SKM-1 (cell line): ENCODE measurements around the gene ZNF580.
A peak's percentile ranks its signal among the peaks of the same experiment; 100 is the strongest.

Source experiments
- DNase-seq: peaks from one replicate; lab custom pipeline; 2025; ENCODE audit not compliant: unreplicated experiment; lab: John Stamatoyannopoulos, UW

The ZNF580 gene

DNA sequence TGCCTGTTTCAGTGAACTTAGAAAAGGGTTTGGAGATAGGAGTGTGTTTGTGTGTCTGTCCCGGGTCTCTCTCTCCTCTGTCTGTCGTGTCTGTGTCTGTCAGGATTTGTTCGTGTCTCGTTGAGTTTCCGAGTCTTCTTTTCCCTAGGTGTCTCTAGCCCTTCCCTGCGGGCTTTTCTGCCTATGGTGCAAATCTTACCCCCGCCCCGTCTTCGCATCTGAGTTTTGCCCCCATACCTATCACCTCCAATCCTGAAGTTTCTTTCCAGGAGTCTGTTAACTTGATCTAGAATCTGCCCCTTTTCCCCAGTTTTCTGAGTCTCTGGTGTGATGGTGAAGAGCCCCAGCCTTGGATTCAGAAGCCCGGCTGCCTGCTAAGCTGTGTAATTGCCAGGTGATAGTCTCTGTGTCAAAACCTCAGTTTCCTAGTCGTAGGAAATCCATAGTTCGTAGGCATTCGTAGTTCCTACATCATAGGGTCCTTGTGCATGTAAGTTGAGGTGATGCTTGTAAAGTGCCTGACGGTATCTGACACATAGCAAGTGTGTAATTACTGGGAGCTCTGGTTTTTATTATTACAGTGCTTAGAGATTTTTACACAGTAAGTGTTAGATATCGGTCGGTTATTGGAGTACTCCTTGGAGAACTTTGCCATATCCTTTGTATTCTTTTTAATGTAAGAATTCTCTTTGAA lies 35.0 kb downstream of the ZNF580 start:
- no peak for DNase-seq

DNA sequence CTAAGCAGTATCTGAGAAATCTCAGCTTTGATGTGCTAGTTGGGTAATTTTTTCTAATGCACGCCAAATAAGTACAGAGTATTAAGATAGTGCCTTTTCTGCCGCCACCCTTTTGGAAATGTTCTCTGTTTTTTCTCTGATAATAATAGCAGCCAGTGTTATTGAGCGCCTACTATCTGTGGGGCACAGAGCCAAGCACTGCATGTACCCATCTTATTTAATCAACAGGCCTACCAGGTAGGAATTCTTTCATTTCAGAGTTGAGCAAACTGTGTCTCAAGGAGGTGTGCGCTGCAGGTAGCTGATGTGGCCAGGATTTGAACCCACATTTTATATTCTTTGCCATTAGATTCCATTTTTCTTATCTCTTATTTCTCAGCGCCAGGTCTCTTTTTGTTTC lies 35.6 kb downstream of the ZNF580 start:
- DNase-seq: no peak

DNA sequence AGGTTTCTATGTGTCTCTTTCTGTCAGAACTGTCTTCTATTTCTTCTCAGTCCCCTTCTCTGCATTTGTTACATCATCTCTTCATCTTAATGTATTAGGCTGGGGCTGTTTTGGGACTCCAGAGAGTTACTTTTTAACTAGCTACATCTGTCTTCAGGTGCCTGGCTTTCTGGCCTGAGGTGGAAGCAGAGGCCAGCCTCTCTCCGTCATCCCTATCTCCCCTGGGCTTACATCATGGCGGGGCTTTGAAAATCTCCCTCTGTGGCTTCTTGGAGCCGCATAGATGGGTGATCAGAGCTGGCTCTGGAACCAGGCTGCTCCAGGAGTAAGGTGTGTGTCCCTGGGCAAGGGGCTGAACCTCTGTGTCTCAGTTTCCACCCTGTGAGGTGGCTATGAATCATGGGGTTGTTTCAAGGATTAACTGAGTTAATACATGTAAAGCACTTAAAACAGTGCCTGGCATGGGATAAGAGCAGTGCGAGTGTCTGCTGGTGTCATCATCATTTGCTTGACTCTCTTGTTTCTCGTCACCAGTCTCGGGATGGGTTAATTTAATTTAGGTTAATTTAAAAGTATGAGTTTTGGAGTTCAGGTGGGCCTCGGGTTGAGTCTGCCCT lies 36.2 kb downstream of the ZNF580 start:
- no peak for DNase-seq

DNA sequence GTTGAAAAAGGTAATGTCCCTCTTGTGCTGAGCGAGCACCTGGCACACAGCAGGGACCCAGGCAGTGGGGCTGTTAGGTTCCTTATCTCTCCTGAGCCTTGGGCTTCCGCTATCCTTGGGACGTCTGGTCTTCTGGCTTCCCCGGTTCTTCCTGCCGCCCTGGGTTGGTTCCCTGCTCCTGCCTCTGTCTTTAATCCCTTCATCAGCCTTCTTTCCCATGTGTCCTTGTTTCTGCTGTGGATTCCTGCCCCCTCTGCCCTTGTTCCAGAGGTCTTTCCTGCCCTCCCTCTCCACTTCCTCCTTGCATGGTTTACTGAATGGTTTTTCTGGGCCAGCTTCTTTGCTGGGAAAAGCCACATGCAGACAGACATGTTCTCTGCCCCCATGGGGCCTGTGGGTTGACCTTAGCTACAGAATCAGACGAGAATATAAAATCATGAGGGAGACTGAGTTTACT lies 36.8 kb downstream of the ZNF580 start:
- DNase-seq: no peak

DNA sequence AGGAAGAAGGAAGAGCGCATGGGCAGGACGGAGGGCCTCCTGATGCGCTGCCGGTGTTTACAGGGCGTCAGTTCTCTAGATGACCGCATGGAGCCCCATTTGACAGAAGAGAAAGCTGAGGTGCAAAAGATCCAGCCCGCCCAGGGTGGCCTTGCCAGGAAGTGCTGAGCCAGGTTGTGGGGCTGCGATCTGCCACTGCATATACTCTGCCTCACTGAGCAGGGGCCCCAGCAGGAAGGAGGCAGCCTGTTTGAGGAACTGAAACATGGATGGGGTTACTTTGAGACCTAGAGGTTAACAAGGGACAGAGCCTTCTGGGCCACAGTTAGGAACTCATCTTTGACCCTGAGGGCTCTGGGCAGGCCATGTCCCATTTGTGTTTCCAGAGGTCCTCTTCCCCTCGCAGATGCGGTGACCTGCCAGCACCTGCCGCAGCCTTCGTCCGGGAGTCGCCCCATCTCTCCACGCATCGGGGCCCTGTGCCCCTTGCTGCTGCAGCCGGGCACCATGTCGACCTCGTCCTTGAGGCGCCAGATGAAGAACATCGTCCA lies 37.4 kb downstream of the ZNF580 start:
- peak; percentile 41 for DNase-seq

DNA sequence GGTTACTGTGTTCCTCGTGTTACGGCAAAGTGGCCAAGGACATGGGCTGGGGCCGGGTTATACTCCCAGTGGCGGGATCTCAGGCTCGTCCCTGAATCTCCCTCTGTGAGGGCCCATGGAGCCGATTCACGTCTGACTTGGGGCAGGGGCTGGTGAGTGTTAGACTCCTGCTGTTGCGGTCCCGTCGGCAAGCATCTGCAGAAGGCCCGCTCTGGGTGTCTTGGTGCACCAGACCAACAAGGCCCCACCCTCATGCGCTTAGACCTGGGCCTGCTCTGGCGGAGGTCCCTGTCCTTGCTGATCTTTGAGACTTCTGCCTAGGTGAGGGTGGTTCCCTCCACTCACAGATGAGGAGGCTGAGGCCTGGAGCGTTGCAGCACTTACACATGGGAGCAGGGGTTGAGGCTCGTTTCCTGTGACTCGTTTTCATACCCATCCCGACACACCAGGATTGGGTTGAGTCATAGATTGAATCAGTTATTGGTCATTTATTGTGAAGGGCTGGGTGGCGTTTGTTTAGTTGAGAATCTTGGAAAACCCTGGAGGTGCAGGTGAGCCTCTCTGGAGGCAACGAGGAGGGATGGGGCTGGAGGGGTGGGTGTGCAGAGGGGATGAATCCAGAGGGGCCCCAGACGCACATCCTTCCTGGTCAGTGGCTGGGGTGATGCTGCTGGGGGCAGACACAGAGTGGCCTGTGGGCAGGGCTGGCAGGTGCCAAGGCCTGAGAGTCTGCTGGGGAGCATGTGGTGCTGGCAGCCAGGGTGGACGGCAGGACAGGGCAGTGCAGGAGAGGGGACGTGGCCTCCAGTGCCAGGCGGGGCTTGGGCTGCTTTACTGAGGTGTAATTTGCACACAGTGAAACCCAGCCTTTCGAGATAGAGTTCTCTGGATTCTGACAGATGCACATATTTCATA lies 38.8 kb downstream of the ZNF580 start:
- DNase-seq: no peak

DNA sequence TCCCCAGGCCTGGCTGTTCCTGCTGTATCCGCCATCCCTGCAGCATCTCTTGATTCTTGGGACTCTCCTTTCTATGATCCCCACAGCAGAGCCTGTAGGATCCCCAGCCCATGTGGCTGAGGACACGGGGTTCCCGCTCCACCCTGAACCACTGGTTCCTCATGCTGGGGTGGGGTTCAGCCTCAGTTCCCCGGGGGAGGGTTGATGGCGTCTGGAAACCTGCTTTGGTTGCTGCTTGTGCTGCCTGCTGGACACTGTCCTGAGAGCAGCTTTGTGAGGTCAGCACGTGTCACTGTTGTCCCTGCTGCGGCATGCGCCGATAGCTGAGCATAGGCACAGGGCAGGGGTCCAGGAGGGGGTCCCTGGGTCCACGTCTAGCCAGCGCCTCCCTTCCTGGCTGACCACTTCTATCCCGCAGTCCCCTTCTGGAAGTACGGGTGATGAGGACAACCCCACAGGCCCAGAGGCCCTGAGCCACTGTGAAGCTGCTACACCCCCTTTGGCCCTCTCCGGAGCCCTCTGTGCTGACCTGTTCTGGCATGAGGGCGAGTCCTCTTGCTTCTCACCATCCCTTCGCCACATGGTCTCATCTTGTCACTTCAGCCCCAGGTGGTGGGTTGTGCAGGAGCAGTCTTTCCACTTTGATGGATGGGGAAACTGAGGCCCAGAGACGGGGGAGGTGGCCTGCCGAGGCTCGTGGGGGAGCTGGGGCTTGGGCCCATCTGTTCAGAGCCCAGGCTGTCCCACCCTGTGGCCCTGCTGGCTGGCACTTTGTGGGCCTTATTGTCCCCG lies 39.7 kb downstream of the ZNF580 start:
- no peak for DNase-seq

DNA sequence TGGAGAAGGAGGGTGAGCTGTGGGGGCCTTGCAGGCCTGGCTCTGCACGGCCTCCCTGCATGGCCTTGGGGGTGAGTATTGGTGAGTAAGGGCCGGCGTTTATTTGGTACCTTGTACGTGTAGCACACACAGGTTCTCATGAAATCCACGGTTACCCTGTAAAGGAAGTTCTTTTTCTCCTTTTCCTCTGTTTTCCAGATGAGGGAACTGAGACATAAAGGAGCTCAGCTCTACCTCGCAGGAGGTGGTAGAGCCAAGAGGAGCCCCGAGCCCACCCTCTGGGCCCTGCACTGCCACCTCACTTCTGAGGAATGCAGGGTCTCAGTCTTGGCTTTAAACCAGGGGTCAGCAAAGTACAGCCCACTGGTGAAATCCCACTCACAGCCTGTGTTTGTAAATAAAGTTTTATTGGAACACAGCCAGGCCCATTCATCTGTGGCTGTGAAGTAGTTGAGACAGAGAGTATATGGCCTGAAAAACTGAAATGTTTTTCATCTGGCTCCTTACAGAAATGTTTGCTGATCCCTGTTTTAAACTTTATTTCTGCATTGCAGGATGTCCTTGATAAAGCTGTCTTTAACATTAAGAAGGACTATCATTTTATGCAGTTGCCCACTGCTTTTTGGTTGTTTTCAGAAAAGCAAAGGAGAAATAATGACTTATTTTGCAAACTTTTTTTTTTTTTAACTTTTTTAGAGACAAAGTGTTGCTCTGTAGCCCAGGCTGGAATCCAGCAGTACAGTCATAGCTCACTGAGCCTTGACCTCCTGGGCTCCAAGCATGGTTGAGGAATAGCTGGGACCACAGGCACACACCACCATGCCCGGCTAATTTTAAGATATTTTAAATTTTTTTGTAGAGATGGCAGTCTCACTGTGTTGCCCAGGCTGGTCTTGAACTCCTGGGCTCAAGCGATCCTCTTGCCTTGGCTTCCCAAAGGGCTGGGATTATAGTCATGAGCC lies 40.6 kb downstream of the ZNF580 start:
- DNase-seq: no peak

DNA sequence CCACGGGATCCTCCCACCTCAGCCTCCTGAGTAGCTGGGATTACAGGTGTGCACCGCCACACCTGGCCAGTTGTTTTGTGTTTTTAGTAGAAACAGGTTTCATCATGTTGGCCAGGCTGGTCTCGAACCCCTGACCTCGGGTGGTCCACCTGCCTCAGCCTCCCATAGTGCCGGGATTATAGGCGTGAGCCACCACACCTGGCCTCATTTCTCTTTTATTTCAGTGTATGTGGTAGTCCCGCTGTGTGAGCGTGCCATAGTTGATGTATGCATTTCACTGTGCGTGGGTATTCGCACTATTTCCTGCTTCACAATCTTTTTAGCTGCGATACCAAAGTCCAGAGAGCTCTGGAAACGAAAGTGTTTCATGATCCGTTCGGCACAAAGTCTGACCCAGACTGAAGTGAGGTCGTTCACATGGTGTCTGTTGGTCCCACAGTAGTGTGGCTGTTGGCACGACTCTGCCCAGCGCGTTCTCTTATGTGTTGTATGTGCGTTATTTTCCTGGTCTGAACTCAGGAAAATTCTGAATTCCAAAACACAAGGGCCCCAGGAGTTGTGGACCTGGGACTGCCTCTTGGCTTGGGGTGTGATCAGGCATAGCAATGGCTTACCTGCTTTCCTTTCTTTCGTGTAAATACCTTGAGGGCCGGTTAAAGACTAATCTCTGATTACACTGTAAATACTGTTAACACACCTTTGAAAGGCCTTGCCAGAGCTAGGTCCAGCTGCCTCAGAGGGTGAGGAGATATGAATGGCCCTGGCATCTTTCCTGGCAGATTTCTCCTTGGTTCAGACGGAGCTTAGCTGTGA lies 42.9 kb downstream of the ZNF580 start:
- no peak for DNase-seq

DNA sequence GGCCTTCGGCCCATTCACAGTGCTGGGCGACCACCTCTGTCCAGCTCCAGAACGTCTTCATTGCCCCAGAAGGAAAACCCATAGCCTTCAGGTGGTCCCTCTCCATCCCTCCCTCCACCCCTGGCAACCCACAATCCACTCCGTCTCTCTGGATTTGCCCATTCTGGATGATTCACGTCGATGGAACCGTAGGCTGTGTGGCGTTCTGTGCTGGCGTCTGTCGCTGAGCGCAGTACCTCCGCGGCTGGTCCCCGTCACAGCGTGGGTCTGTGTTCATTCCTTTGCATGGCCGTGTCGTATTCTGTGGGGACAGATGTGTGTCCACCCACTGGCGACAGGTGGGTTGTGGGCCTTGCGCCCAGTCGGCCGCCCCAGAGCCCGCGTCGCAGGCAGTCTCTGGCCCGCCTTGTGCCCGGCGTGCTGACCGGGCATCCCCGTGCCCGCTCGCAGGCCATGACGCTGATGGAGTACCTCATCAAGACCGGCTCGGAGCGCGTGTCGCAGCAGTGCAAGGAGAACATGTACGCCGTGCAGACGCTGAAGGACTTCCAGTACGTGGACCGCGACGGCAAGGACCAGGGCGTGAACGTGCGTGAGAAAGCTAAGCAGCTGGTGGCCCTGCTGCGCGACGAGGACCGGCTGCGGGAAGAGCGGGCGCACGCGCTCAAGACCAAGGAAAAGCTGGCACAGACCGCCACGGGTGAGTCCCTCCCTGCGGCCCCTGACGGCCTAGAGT lies 44.3 kb downstream of the ZNF580 start:
- no peak for DNase-seq

DNA sequence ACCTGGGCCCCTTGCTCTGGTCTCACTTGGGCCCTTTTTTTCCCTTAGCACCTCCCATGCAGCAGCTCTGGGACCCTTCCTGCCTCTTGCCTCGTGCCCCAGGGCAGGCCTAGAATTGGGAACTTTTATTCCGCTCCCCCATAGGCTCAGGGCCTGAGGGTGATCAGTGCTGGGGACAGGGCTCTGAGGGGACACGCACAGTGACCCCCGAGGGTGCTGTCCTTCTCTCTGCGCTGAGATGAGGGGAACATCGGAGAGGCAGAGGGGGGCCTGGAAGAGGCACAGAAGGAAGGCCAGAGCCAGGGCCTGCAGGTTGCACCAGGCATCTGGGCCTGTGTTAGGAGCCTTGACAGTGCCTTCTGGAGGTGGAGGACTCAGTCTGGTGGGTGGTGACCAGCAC lies 45.0 kb downstream of the ZNF580 start:
- DNase-seq: no peak

DNA sequence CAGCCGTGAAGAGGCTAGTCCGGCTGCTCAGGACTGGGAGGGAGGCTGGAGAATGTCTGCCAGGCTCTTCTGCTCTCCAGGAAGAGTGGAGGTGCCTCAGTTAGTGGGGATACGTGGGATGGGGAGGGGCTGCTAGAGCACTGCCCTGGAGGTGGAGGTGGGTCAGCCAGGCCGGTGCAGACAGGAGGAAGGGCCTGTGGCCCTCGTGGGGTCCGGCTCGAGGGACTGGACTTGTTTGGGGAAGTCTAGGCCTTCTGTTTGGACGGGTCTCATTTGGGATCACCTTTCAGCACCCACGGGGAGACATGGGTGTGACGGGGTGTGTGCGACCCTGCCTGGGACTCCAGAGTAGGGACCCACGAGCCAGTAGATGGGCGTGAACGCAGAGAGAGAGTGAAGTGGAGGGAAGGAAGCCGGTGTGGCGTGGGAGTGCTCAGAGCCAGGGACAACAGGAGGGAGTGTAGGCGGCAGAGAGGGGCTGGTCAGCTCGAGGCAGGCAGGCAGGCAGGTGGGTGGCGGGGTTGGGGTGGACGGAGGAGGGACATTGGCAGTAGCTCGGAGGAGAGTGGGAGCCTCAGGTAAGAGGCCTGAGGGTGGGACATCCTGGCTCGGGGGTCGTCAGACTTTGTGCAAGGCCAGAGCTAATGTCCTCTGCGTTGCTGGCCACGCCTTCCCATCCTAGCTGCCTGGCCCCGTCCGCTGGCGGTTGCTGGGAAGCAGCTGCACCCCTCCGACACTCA lies 45.7 kb downstream of the ZNF580 start:
- DNase-seq: no peak

DNA sequence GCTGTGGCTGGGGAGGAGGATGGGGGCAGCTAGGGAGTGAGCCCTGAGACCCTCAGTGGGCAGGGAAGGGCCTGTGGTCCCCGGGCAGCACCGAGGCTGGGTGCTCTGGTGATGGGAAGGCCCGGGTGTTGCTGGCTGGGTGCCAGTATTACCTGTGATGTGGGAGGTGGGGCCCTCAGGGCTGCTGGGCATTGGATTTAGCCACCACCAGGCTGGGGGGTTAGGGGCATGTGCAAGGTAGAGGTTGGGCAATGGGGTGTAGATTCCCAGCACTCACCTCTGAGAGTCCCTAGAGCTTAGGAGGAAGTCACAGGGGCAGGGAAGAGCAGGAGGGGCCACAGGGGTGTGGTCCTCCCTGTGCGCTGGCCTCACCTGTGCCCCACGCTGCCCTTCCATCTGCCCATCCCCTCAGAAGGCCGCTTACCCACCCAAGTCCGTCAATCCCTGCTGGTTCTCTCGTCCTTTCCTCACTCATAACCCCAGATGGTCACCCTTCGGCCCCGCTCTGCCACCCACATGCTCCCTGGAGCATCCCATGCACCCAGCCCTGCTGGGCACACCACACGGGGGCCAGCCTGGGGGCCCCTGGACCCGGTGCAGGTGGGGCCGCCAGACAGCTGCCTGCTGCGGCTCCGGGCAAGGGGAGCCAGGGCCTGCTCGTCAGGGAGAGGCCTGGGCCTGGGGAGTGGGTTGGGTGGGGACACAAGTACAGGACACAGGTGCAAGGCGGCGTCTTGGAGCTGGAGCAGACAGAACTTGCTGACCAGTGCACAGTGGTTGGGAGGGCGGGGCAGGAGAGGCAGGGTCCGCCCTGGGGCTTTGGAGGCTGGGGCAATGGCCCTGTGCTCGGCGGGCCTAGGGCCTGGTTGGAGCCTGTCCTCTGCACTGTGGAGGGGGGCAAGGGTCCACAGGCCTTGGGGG lies 46.7 kb downstream of the ZNF580 start:
- no peak for DNase-seq

DNA sequence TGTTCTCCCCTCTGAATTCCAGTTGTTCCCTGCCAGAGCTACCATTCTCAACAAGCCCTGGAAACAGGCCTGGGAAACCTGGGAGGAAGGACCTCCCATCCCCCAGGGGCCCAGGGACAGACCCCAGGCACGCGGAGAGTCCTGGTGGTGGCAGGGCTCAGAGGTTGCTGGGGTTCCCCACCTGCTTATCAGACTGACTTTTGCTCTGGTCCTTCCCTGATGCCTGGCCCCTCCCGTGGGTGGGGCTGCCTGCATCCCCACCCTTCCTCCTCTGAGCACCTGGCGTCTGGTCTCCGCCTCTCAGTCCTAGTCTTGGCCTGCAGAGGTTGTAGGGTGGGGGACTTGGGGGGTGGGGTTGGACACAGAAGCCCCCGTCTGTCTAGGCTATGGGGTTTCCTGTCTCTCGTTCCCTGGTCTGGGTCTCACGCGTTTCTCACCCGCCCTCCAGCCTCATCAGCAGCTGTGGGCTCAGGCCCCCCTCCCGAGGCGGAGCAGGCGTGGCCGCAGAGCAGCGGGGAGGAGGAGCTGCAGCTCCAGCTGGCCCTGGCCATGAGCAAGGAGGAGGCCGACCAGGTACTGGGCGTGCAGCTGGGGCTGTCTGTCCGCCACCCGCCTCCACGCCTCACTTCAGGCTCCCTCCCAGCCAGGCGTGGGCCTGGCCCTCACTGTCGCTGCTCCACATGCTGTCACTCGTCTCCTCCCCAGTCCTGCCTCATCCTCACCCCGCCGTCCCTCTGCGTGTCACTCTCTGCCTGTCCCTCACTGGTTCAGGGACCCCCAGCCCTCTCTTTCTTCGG lies 47.8 kb downstream of the ZNF580 start:
- DNase-seq: no peak

DNA sequence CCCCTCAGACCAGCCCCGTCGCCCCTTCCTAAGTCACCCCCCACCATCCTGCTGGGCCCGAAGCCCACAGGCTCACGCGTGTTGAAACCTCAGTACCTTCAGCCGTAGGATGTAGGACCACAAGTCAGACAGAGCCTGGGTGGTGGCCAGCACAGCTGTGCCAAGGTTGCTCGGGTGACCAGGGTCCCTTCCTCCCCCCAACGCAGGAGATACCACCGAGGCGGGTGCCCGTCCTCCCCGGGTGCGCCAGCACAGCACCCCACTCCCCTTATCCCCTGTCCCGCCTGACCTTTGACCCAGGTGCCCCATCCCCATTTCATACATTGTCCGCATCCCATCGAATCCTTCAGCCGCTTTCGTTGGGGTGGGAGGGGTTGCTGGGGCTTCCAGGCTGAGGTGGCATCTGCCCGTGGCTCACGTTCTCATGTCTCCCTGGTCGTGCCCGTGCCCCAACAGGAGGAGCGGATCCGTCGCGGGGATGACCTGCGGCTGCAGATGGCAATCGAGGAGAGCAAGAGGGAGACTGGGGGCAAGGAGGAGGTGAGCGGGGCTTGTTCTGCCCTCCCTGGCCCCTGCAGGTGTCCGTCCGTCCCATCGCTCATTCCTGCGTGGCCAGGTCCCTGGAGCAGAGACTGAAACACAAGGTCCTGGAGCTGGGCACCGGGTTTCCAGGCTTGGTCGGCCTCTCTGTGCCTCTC lies 48.8 kb downstream of the ZNF580 start:
- no peak for DNase-seq
